Measurements from ENCODE around the gene TMEM161A.

- TF ChIP-seq CTCF (IDR thresholded peaks at IDR 0.05) (no peak), POLR2A (IDR thresholded peaks at IDR 0.05) (no peak), EP300 (IDR thresholded peaks at IDR 0.05) (no peak)
Observed at GRCh38 chr19:19071897-19072296, 66.4 kb downstream of the TMEM161A start.
